Stimulated activated CD8-positive, alpha-beta memory T cell treated with anti-CD3 and anti-CD28 coated beads, Interleukin-12 subunit alpha, Interleukin-12 subunit beta, amount 100 ng/mL, for 1 hour (primary cell): ENCODE data around the gene FDX1.
A peak's percentile ranks its signal among the peaks of the same experiment; 100 is the strongest.
"Not testable (repeated sequence)": the region's sequence is repeated elsewhere in the genome, so short reads cannot be mapped to it uniquely, and the experiment has no call there.

Experiments used
- DNase-seq: peaks from one replicate; pipeline ENCODE4 v3.0.0-alpha.2; 2020; ENCODE audit warnings: low read depth

Gene FDX1

GRCh38 chr11:110429731-110430266 is at the start of gene FDX1:
FDX1 (plus strand) TSS chr11:110429948; CDS start chr11:110430121, 173 bp downstream.
- DNase-seq, result peak; percentile 62

GRCh38 chr11:110380836-110381622 is 48.7 kb upstream of the FDX1 start:
- no peak for DNase-seq

- DNase-seq, result not testable (repeated sequence)
Measured at GRCh38 chr11:110388231-110388630, 41.5 kb upstream of the FDX1 start.

- no peak for DNase-seq
Measured at GRCh38 chr11:110389965-110390364, 39.8 kb upstream of the FDX1 start.

- no peak for DNase-seq
Measured at GRCh38 chr11:110392056-110392455, 37.7 kb upstream of the FDX1 start.

GRCh38 chr11:110397668-110398286 is 32.0 kb upstream of the FDX1 start:
- not testable (repeated sequence) for DNase-seq

- not testable (repeated sequence) for DNase-seq
Measured at GRCh38 chr11:110403585-110403984, 26.2 kb upstream of the FDX1 start.

- DNase-seq, result not testable (repeated sequence)
Measured at GRCh38 chr11:110405636-110406035, 24.1 kb upstream of the FDX1 start.

GRCh38 chr11:110407315-110407714 is 22.4 kb upstream of the FDX1 start:
- no peak for DNase-seq

DNA sequence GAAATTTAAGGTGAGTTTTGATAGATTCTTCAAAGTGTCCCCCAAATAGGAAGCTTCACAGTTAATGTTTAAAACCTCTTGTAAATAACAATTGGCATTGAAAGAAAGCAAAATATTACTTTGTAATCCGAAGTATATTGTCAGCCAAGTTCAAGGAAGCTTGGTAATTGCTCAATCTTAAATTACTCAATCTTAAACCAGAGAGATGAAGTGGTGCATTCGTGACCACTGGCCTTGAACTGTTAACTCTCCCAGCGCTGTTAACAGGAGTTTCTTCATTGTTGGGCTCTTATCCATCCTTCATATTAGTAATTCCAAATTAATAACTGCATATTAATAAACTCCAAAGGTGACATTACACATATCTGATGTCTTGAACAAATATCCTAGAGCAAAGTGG is 20.6 kb upstream of the FDX1 start:
- DNase-seq, result no peak

DNA sequence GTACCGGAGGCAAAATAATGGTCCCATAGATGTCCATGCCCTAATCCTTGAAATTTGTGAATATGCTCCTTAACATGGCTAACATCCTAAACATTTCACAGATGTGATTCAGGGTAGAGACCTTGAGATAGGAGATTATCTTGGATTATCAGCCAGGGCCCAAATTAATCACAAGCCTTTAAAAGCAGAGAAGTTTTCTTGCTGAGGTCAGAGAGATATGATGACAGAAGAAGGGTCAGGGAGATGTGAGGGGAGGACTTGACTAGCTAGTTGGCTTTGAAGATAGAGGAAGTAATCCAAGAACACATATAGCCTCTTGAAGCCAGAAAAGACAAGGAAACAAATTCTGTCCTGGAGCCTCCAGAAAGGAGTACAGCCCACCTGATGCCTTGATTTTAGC is 19.1 kb upstream of the FDX1 start:
- no peak for DNase-seq

- DNase-seq, result no peak
Measured at GRCh38 chr11:110415081-110415480, 14.7 kb upstream of the FDX1 start.

DNA sequence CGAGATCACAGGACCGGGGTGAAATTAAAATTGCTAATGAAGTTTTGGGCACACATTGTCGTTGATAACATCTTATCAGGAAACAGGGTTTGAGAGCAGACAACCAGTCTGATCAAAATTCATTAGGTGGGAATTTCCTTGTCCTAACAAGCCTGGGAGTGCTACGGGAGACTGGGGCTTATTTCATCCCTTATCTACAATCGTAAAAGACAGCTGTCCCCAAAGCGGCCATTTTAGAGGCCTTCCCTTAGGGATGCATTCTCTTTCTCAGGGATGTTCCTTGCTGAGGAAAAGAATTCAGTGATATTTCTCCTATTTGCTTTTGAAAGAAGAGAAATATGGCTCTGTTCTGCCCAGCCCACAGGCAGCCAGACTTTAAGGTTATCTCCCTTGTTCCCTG is 8.1 kb upstream of the FDX1 start:
- not testable (repeated sequence) for DNase-seq

DNA sequence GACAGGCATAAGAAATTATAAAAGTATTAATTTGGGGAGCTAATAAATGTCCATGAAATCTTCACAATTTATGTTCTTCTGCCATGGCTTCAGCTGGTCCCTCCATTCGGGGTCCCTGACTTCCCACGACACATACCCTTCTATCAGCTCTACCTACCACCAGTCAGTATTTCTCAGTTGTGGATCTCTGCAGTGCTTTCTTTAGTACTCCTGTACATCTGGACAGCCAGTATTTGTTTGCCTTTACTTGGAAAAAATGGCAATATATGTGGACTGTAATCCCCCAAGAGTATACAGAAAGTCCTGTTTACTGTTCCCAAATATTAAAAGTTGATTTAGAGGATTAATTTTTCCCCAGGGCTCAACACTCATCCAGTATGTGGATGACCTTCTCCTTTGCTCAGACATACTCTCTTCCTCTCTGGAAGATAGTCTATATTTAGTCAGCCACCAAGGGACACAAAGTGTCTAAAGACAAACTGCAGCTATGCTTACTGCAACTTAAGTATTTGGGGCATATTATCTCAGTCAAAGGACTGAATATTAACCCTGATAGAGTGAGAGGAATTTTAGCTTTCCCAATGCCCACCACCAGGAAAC is 7.3 kb upstream of the FDX1 start:
- no peak for DNase-seq

GRCh38 chr11:110424775-110425444 is 4.8 kb upstream of the FDX1 start:
- no peak for DNase-seq

DNA sequence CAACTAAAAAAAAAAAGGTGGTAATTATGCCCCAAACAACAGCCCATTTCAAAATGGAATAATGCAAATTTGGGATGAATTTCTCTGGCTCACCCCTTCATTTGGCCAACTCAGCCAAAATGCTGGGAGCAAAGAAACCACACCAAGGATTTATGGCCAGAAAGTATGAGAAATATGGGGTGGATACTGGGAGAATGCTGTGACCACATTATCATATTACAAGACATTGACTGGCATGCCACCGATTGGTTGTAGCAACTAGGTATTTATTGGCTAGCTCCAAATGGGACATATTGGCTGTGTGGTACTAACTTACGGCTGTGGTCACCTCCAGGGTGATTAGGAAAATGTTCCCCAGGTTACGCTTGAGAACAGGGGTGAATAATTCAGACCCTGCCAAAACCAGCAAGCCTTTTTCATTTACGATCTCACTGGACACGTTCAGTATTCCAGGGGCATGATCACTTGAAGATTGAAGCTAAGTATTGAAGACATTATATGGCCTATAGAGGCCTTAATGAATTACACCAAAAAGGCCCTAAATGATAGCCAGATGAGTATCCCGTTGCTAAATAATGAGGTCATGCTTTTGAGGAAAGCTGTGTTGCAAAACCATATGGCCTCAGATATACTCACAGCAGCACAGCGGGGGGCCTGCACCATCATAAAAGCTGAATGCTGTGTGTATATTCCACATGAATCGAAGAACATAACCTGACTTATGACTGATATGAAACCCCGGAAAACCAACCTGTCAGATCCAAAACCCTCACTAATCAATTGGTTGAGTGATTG is 3.8 kb upstream of the FDX1 start:
- no peak for DNase-seq

- no peak for DNase-seq
Measured at GRCh38 chr11:110428040-110428439, 1.7 kb upstream of the FDX1 start.

DNA sequence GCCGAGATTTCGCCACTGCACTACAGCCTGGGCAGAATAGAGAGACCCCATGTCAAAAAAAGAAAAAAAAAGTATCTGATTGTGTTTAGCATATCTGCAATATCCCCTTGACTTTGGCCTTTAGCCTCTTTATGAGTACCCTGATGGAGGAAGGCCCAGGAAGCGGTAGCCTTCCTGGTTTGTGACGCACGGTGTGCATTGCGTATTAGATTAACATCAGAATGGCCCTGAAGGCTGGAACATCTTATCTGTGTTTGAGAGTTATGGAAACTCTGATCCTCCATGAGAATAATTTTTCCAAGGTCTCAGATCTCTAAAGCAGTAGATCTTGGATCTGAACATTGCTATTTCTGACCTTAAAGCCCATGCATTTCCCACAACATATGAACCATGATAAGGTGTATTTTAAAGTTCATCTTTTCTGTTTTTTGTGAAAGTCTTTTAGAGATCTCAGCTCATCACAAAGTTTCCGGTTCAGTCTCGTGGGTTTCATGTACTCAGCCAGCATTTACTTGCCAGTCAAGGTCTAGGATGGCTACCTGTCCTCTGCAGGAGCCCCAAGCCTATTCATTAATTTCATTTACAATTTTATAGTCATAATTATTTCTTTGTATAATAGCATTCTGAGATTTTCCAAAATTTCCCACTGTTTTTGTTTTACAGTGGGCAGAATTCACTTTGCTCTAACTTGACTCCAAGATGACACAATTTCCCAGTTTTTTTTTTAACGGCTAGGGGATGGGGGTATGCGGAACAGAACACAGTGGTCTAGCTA is 605 bp upstream of the FDX1 start:
- no peak for DNase-seq

GRCh38 chr11:110430267-110431050 is 711 bp downstream of the FDX1 start:
- DNase-seq, result no peak
